ENCODE measurements around the gene ETV6.

DNA sequence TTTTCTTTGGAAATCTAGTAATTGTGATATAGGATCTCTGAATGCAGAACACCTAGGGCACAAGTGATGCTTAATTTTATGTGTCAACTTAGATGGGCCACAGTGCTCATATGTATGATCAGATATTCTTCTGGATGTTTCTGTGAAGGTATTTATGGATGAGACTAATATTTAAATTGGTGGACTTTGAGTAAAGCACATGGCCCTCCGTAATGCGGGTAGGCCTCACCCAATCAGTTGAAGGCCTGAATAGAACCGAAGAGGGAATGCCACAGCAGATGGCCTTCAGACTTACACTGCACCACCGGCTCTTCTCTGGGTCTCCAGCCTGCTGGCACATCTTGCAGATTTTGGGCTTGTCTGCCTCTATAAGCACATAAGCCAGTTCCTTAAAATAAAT, 60.0 kb downstream of the ETV6 start:
- TF ChIP-seq, protein P1, sequence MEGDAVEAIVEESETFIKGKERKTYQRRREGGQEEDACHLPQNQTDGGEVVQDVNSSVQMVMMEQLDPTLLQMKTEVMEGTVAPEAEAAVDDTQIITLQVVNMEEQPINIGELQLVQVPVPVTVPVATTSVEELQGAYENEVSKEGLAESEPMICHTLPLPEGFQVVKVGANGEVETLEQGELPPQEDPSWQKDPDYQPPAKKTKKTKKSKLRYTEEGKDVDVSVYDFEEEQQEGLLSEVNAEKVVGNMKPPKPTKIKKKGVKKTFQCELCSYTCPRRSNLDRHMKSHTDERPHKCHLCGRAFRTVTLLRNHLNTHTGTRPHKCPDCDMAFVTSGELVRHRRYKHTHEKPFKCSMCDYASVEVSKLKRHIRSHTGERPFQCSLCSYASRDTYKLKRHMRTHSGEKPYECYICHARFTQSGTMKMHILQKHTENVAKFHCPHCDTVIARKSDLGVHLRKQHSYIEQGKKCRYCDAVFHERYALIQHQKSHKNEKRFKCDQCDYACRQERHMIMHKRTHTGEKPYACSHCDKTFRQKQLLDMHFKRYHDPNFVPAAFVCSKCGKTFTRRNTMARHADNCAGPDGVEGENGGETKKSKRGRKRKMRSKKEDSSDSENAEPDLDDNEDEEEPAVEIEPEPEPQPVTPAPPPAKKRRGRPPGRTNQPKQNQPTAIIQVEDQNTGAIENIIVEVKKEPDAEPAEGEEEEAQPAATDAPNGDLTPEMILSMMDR (IDR thresholded peaks at IDR 0.05) = no peak
- TF ChIP-seq, protein P2, sequence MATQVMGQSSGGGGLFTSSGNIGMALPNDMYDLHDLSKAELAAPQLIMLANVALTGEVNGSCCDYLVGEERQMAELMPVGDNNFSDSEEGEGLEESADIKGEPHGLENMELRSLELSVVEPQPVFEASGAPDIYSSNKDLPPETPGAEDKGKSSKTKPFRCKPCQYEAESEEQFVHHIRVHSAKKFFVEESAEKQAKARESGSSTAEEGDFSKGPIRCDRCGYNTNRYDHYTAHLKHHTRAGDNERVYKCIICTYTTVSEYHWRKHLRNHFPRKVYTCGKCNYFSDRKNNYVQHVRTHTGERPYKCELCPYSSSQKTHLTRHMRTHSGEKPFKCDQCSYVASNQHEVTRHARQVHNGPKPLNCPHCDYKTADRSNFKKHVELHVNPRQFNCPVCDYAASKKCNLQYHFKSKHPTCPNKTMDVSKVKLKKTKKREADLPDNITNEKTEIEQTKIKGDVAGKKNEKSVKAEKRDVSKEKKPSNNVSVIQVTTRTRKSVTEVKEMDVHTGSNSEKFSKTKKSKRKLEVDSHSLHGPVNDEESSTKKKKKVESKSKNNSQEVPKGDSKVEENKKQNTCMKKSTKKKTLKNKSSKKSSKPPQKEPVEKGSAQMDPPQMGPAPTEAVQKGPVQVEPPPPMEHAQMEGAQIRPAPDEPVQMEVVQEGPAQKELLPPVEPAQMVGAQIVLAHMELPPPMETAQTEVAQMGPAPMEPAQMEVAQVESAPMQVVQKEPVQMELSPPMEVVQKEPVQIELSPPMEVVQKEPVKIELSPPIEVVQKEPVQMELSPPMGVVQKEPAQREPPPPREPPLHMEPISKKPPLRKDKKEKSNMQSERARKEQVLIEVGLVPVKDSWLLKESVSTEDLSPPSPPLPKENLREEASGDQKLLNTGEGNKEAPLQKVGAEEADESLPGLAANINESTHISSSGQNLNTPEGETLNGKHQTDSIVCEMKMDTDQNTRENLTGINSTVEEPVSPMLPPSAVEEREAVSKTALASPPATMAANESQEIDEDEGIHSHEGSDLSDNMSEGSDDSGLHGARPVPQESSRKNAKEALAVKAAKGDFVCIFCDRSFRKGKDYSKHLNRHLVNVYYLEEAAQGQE (IDR thresholded peaks at IDR 0.05; ENCODE audit: insufficient read depth in 1 of 2, low read depth in 2 of 2, low read length in 1 of 2) = no peak

Data from Panc1 (cell line).